ENCODE data around the gene CYSTM1. TPM values are rescaled to one million over a fixed set of nuclear protein-coding genes. Genes with fewer than 3 reads are reported as not detected.

The CYSTM1 gene
- total RNA-seq, 1 donor, result 5.6 TPM

GRCh38 chr5:140275837-140276236 is 100.8 kb downstream of the CYSTM1 start:
- no peaks in the 10 kb centered on the region for H3K9me3 ChIP-seq (ENCODE audit: low read depth, low read length)
- peaks cover 33% of the 10 kb centered on the region for H3K4me1 ChIP-seq (ENCODE audit: insufficient read depth, low read length)
- no peak overlapping the region for H3K4me3 ChIP-seq (ENCODE audit: low read length)
- H3K27me3 ChIP-seq (ENCODE audit: insufficient read depth, low read length), result no peaks in the 10 kb centered on the region

GRCh38 chr5:140282266-140282665 is 107.3 kb downstream of the CYSTM1 start:
- H3K4me3 ChIP-seq (ENCODE audit: low read length), result no peak overlapping the region
- H3K27me3 ChIP-seq (ENCODE audit: insufficient read depth, low read length), result no peaks in the 10 kb centered on the region

DNA sequence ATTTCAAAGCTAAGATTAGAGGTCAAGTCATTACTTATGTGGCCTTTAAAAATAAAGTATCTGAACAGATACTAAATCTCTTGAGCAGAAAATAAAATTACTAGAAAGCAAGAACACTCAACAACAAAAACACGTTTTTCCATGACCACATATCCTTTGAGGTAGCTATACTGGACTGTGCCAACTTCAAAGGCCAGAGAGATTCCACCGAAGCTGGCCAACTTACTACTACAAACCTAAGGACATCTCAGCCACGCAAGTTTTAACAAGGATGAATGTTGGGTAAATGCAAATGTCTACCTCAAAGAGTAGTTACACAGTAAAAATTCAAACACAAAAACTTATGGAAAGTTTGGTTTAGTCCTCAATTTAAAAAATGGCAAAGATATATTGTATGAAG is 109.0 kb downstream of the CYSTM1 start:
- Histone ChIP-seq H3K4me1 (ENCODE audit: insufficient read depth, low read length) (peaks cover 8% of the 10 kb centered on the region), H3K4me3 (ENCODE audit: low read length) (no peak overlapping the region), H3K27me3 (ENCODE audit: insufficient read depth, low read length) (no peaks in the 10 kb centered on the region), H3K9me3 (ENCODE audit: low read depth, low read length) (no peaks in the 10 kb centered on the region)

More at GRCh38 chr5:140282266-140282665, 107.3 kb downstream of the CYSTM1 start:
- peaks cover 8% of the 10 kb centered on the region for H3K4me1 ChIP-seq (ENCODE audit: insufficient read depth, low read length)
- H3K9me3 ChIP-seq (ENCODE audit: low read depth, low read length), result no peaks in the 10 kb centered on the region

DNA sequence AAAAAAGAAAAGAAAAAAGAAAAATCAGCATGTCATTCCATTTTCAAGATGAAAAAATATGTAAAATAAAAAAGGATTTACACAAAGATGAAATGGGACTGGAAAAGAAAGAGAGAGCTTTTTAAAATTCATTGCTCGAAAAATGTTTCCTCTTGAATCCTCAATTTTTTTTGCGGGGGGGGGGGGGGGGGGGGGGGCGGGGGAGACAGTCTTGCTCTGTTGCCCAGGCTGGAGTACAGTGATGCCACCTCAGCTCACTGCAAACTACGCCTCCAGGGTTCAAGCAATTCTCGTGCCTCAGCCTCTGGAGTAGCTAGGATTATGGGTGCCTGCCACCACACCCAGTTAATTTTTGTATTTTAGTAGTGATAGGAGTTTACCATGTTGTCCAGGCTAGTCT is 111.4 kb downstream of the CYSTM1 start:
- Histone ChIP-seq H3K27me3 (ENCODE audit: insufficient read depth, low read length) (no peaks in the 10 kb centered on the region), H3K4me3 (ENCODE audit: low read length) (no peak overlapping the region), H3K9me3 (ENCODE audit: low read depth, low read length) (no peaks in the 10 kb centered on the region), H3K4me1 (ENCODE audit: insufficient read depth, low read length) (peaks cover 8% of the 10 kb centered on the region)

DNA sequence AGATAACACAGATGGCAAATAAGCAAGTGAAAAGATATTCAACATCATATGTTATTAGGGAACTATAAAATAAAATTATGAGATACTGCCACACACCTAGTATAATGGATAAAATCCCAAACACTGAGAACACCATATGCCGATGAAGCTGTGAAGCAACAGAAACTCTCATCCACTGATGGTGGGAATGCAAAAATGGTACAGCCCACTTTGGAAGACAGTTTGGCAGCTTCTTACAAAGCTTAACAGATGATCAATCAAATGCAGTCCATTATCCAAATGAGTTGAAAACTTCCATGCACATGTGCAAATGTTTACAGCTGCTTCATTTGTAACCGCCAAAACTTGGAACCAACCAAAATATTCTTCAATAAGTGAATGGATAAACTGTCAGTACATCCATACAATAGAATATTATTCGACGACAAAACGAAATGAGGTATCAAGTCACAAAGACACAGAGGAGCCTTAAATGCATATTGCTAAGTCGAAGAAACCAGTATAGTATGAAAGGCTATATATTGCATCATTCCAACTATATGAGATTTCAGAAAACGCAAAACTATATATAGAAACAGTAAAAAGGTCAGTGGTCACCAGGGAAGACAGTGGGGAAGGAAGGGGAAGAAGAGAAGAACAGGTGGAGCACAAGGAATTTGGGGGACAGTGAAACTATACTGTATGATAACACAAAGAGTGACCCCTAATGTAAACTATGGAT is 113.0 kb downstream of the CYSTM1 start:
- Histone ChIP-seq H3K9me3 (ENCODE audit: low read depth, low read length) (no peaks in the 10 kb centered on the region), H3K4me1 (ENCODE audit: insufficient read depth, low read length) (peaks cover 8% of the 10 kb centered on the region), H3K27me3 (ENCODE audit: insufficient read depth, low read length) (no peaks in the 10 kb centered on the region), H3K4me3 (ENCODE audit: low read length) (no peak overlapping the region)

DNA sequence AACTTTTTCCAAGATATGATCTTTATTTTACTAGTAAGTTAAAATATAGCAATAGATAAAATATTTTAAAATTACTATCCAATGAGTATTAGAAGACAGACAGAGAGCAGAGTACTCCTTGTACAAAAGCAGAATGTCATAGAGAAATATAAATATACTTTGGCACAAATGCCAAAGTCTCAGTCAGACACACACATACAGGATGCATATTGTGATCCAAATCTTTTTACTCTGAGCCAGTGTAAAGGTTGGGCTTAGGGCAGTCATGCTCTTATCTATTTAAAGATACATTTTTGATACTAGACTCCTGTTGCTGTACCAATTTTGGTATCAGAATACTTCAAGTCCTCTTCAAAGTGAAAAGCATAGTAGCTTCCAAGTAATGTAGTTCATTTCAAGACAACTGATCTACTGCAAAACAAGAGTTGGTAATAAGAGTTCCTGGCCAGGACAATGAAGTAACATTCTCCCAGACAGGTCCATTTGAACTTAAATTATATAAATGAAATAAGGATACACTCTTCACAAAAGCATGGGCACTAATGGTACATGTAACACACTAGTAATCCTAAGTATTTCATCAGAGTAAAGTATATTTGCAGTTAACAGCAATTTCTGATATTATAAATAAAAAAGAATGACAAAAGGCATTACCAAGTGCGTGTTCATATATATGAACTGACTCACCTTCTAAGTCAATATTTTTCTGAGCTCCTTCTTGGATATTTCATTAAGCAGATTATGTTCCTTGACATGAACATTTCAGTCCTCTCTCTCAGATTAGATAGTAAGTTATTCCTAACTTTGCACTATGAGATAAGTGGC is 117.4 kb downstream of the CYSTM1 start:
- H3K4me3 ChIP-seq (ENCODE audit: low read length), result no peak overlapping the region
- H3K27me3 ChIP-seq (ENCODE audit: insufficient read depth, low read length), result no peaks in the 10 kb centered on the region
- H3K4me1 ChIP-seq (ENCODE audit: insufficient read depth, low read length), result no peaks in the 10 kb centered on the region
- H3K9me3 ChIP-seq (ENCODE audit: low read depth, low read length), result no peaks in the 10 kb centered on the region

Other genes starting within 250 kb of the CYSTM1 start
- 0.10 TPM for gene NRG2, start 131.9 kb upstream of the CYSTM1 start, total RNA-seq
- gene PURA, start 61.1 kb upstream of the CYSTM1 start, total RNA-seq, result 6.5 TPM
- gene IGIP, start 49.3 kb upstream of the CYSTM1 start, total RNA-seq, result 2.3 TPM
- gene PFDN1, start 127.9 kb downstream of the CYSTM1 start, total RNA-seq, result 68.2 TPM
- gene HBEGF, start 171.4 kb downstream of the CYSTM1 start, total RNA-seq, result 80.5 TPM
- gene SLC4A9, start 185.0 kb downstream of the CYSTM1 start, total RNA-seq, result 0.10 TPM
- gene ANKHD1, start 226.6 kb downstream of the CYSTM1 start, total RNA-seq, result 227 TPM

All from mononuclear cell (primary cell).